ENCODE results near the gene AKNA. TPM values are rescaled to one million over a fixed set of nuclear protein-coding genes. Genes with fewer than 3 reads are reported as not detected.

Gene AKNA
- total RNA-seq, 1 donor from 2014 or later: 68.1 TPM

GRCh38 chr9:114374936-114375335 is 12.8 kb downstream of the AKNA start:
- DNase-seq (ENCODE audit: low spot score): no peak

GRCh38 chr9:114373960-114374730 is 13.6 kb downstream of the AKNA start:
- DNase-seq (ENCODE audit: low spot score): no peak

GRCh38 chr9:114372921-114373448 is 14.8 kb downstream of the AKNA start:
- DNase-seq (ENCODE audit: low spot score): no peak

GRCh38 chr9:114371973-114372917 is 15.5 kb downstream of the AKNA start:
- no peak for DNase-seq (ENCODE audit: low spot score)

GRCh38 chr9:114371343-114371944 is 16.3 kb downstream of the AKNA start:
- DNase-seq (ENCODE audit: low spot score): no peak

GRCh38 chr9:114370968-114371320 is 16.8 kb downstream of the AKNA start:
- no peak for DNase-seq (ENCODE audit: low spot score)

GRCh38 chr9:114370251-114370967 is 17.4 kb downstream of the AKNA start:
- no peak for DNase-seq (ENCODE audit: low spot score)

GRCh38 chr9:114369216-114370130 is 18.3 kb downstream of the AKNA start:
- DNase-seq (ENCODE audit: low spot score): no peak

- DNase-seq (ENCODE audit: low spot score): no peak
These were observed 19.8 kb downstream of the AKNA start for GRCh38 chr9:114367772-114368569.

GRCh38 chr9:114367366-114367765 is 20.4 kb downstream of the AKNA start:
- DNase-seq (ENCODE audit: low spot score): no peak

GRCh38 chr9:114366334-114367128 is 21.3 kb downstream of the AKNA start:
- no peak for DNase-seq (ENCODE audit: low spot score)

- no peak for DNase-seq (ENCODE audit: low spot score)
These were observed 22.6 kb downstream of the AKNA start for GRCh38 chr9:114365194-114365593.

- no peak for DNase-seq (ENCODE audit: low spot score)
These were observed 23.4 kb downstream of the AKNA start for GRCh38 chr9:114364134-114365041.

- no peak for DNase-seq (ENCODE audit: low spot score)
These were observed 24.4 kb downstream of the AKNA start for GRCh38 chr9:114363424-114363823.

GRCh38 chr9:114362394-114362793 is 25.4 kb downstream of the AKNA start:
- no peak for DNase-seq (ENCODE audit: low spot score)

- no peak for DNase-seq (ENCODE audit: low spot score)
These were observed 26.2 kb downstream of the AKNA start for GRCh38 chr9:114361542-114361941.

GRCh38 chr9:114359801-114360200 is 28.0 kb downstream of the AKNA start:
- no peak for DNase-seq (ENCODE audit: low spot score)

- DNase-seq (ENCODE audit: low spot score): no peak
These were observed 29.9 kb downstream of the AKNA start for GRCh38 chr9:114357911-114358328.
